ENCODE measurements around the gene MAP3K8. TPM values are rescaled to one million over a fixed set of nuclear protein-coding genes. Genes with fewer than 3 reads are reported as not detected.

MAP3K8 gene
- total RNA-seq, 1 donor from 2014 or later, result 1.7 TPM

GRCh38 chr10:30389543-30389942 lies 44.4 kb upstream of the MAP3K8 start:
- DNase-seq, result no peak
- Mint-ChIP-seq H3K4me3 (ENCODE audit: unreplicated experiment) (no peak overlapping the region), H3K9me3 (ENCODE audit: unreplicated experiment) (no peaks in the 10 kb centered on the region), H3K4me1 (ENCODE audit: low read depth, unreplicated experiment) (peaks cover 5% of the 10 kb centered on the region), H3K36me3 (ENCODE audit: unreplicated experiment) (peaks cover 4% of the 10 kb centered on the region), H3K27me3 (ENCODE audit: unreplicated experiment) (peaks cover 3% of the 10 kb centered on the region), H3K27ac (ENCODE audit: unreplicated experiment) (no peak overlapping the region)
- TF ChIP-seq, protein P1, sequence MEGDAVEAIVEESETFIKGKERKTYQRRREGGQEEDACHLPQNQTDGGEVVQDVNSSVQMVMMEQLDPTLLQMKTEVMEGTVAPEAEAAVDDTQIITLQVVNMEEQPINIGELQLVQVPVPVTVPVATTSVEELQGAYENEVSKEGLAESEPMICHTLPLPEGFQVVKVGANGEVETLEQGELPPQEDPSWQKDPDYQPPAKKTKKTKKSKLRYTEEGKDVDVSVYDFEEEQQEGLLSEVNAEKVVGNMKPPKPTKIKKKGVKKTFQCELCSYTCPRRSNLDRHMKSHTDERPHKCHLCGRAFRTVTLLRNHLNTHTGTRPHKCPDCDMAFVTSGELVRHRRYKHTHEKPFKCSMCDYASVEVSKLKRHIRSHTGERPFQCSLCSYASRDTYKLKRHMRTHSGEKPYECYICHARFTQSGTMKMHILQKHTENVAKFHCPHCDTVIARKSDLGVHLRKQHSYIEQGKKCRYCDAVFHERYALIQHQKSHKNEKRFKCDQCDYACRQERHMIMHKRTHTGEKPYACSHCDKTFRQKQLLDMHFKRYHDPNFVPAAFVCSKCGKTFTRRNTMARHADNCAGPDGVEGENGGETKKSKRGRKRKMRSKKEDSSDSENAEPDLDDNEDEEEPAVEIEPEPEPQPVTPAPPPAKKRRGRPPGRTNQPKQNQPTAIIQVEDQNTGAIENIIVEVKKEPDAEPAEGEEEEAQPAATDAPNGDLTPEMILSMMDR (IDR thresholded peaks at IDR 0.05; ENCODE audit: partially characterized antibody, unreplicated experiment), result no peak

- Mint-ChIP-seq H3K4me1 (ENCODE audit: low read depth, unreplicated experiment) (peaks cover 2% of the 10 kb centered on the region), H3K9me3 (ENCODE audit: unreplicated experiment) (no peaks in the 10 kb centered on the region), H3K36me3 (ENCODE audit: unreplicated experiment) (peaks cover 4% of the 10 kb centered on the region), H3K27me3 (ENCODE audit: unreplicated experiment) (no peaks in the 10 kb centered on the region), H3K27ac (ENCODE audit: unreplicated experiment) (no peak overlapping the region), H3K4me3 (ENCODE audit: unreplicated experiment) (no peak overlapping the region)
- TF ChIP-seq, protein P1 (IDR thresholded peaks at IDR 0.05; ENCODE audit: partially characterized antibody, unreplicated experiment), result no peak
- DNase-seq, result no peak
Observed at GRCh38 chr10:30390207-30390606, 43.8 kb upstream of the MAP3K8 start.

GRCh38 chr10:30391266-30391665 lies 42.7 kb upstream of the MAP3K8 start:
- no peak overlapping the region for H3K27ac Mint-ChIP-seq (ENCODE audit: unreplicated experiment)
- TF ChIP-seq, protein P1 (IDR thresholded peaks at IDR 0.05; ENCODE audit: partially characterized antibody, unreplicated experiment), result no peak

GRCh38 chr10:30392564-30392990 lies 41.4 kb upstream of the MAP3K8 start:
- peaks cover 2% of the 10 kb centered on the region for H3K4me1 Mint-ChIP-seq (ENCODE audit: low read depth, unreplicated experiment)
- no peaks in the 10 kb centered on the region for H3K9me3 Mint-ChIP-seq (ENCODE audit: unreplicated experiment)
- TF ChIP-seq, protein P1 (IDR thresholded peaks at IDR 0.05; ENCODE audit: partially characterized antibody, unreplicated experiment), result peak; percentile 80
- peak; percentile 81 for DNase-seq
- no peak overlapping the region for H3K4me3 Mint-ChIP-seq (ENCODE audit: unreplicated experiment)
- peaks cover 4% of the 10 kb centered on the region for H3K36me3 Mint-ChIP-seq (ENCODE audit: unreplicated experiment)
- no peak overlapping the region for H3K27ac Mint-ChIP-seq (ENCODE audit: unreplicated experiment)
- H3K27me3 Mint-ChIP-seq (ENCODE audit: unreplicated experiment), result no peaks in the 10 kb centered on the region

More at GRCh38 chr10:30391266-30391665, 42.7 kb upstream of the MAP3K8 start:
- Mint-ChIP-seq H3K9me3 (ENCODE audit: unreplicated experiment) (no peaks in the 10 kb centered on the region), H3K27me3 (ENCODE audit: unreplicated experiment) (no peaks in the 10 kb centered on the region), H3K4me1 (ENCODE audit: low read depth, unreplicated experiment) (peaks cover 2% of the 10 kb centered on the region), H3K4me3 (ENCODE audit: unreplicated experiment) (no peak overlapping the region), H3K36me3 (ENCODE audit: unreplicated experiment) (peaks cover 4% of the 10 kb centered on the region)
- no peak for DNase-seq

GRCh38 chr10:30396293-30396692 lies 37.7 kb upstream of the MAP3K8 start:
- TF ChIP-seq, protein P1 (IDR thresholded peaks at IDR 0.05; ENCODE audit: partially characterized antibody, unreplicated experiment), result no peak
- DNase-seq, result no peak
- no peak overlapping the region for H3K27ac Mint-ChIP-seq (ENCODE audit: unreplicated experiment)
- peaks cover 2% of the 10 kb centered on the region for H3K4me1 Mint-ChIP-seq (ENCODE audit: low read depth, unreplicated experiment)
- H3K36me3 Mint-ChIP-seq (ENCODE audit: unreplicated experiment), result no peaks in the 10 kb centered on the region
- H3K9me3 Mint-ChIP-seq (ENCODE audit: unreplicated experiment), result no peaks in the 10 kb centered on the region
- no peaks in the 10 kb centered on the region for H3K27me3 Mint-ChIP-seq (ENCODE audit: unreplicated experiment)
- no peak overlapping the region for H3K4me3 Mint-ChIP-seq (ENCODE audit: unreplicated experiment)

Measured in glutamatergic neuron (in vitro differentiated cells).